ENCODE results near the gene THOC3. TPM values are rescaled to one million over a fixed set of nuclear protein-coding genes. Genes with fewer than 3 reads are reported as not detected.
A peak's percentile ranks its signal among the peaks of the same experiment; 100 is the strongest.
"Not testable (repeated sequence)": the region's sequence is repeated elsewhere in the genome, so short reads cannot be mapped to it uniquely, and the experiment has no call there.

The THOC3 gene
- 100 to 1,000 TPM in 1 of 2 donors, 10 to 100 TPM in 1; 62.9 to 140 TPM for total RNA-seq

GRCh38 chr5:175967471-175968372 is at the start of gene THOC3:
Gene THOC3 (minus strand): TSS chr5:175968315. CDS start chr5:175968208, 107 bp downstream.
- peak; percentile 66 for DNase-seq
- H3K4me1 ChIP-seq; H3K36me3 ChIP-seq; H3K27ac ChIP-seq; H3K9me3 ChIP-seq; intact Hi-C loops (cut with DNase I); H3K27me3 ChIP-seq: not testable (repeated sequence)
- Histone ChIP-seq H3K4me3 (peak within 1 kb of the TSS; percentile 69), H3K9ac (ENCODE audit: low read depth in 2 of 2, low read length in 2 of 2) (peak within 1 kb of the TSS in 1 of 2 donors; percentile 79)

- H3K4me1 ChIP-seq; H3K9ac ChIP-seq (ENCODE audit: low read depth in 2 of 2, low read length in 2 of 2); H3K27me3 ChIP-seq; intact Hi-C loops (cut with DNase I); H3K4me3 ChIP-seq; H3K36me3 ChIP-seq; H3K9me3 ChIP-seq; DNase-seq; H3K27ac ChIP-seq: not testable (repeated sequence)
Measured at GRCh38 chr5:176017324-176017723, 49.2 kb upstream of the THOC3 start.

GRCh38 chr5:176014360-176014759 is 46.2 kb upstream of the THOC3 start:
- intact Hi-C loops (cut with DNase I); H3K9ac ChIP-seq (ENCODE audit: low read depth in 2 of 2, low read length in 2 of 2); H3K27me3 ChIP-seq: not testable (repeated sequence)

GRCh38 chr5:176011088-176011487 is 43.0 kb upstream of the THOC3 start:
- H3K4me3 ChIP-seq; H3K27ac ChIP-seq; H3K27me3 ChIP-seq; H3K9ac ChIP-seq (ENCODE audit: low read depth in 2 of 2, low read length in 2 of 2); DNase-seq; H3K4me1 ChIP-seq; H3K36me3 ChIP-seq; H3K9me3 ChIP-seq; intact Hi-C loops (cut with DNase I): not testable (repeated sequence)

More at GRCh38 chr5:176014360-176014759, 46.2 kb upstream of the THOC3 start:
- H3K4me1 ChIP-seq, DNase-seq, H3K9me3 ChIP-seq, H3K36me3 ChIP-seq, H3K27ac ChIP-seq, H3K4me3 ChIP-seq: not testable (repeated sequence)

- H3K27ac ChIP-seq; H3K4me1 ChIP-seq; intact Hi-C loops (cut with DNase I); H3K9me3 ChIP-seq; H3K9ac ChIP-seq (ENCODE audit: low read depth in 2 of 2, low read length in 2 of 2); H3K36me3 ChIP-seq; DNase-seq; H3K4me3 ChIP-seq; H3K27me3 ChIP-seq: not testable (repeated sequence)
Measured at GRCh38 chr5:176010202-176010601, 42.1 kb upstream of the THOC3 start.

GRCh38 chr5:176007220-176007619 is 39.1 kb upstream of the THOC3 start:
- DNase-seq; H3K27me3 ChIP-seq; intact Hi-C loops (cut with DNase I); H3K9me3 ChIP-seq; H3K4me1 ChIP-seq; H3K4me3 ChIP-seq; H3K27ac ChIP-seq; H3K9ac ChIP-seq (ENCODE audit: low read depth in 2 of 2, low read length in 2 of 2); H3K36me3 ChIP-seq: not testable (repeated sequence)

GRCh38 chr5:176006819-176007218 is 38.7 kb upstream of the THOC3 start:
- H3K9me3 ChIP-seq; H3K9ac ChIP-seq (ENCODE audit: low read depth in 2 of 2, low read length in 2 of 2): not testable (repeated sequence)

GRCh38 chr5:175997979-175998378 is 29.9 kb upstream of the THOC3 start:
- H3K27ac ChIP-seq; H3K9me3 ChIP-seq; DNase-seq; H3K9ac ChIP-seq (ENCODE audit: low read depth in 2 of 2, low read length in 2 of 2); H3K27me3 ChIP-seq; H3K4me1 ChIP-seq; H3K36me3 ChIP-seq; intact Hi-C loops (cut with DNase I); H3K4me3 ChIP-seq: not testable (repeated sequence)

More at GRCh38 chr5:176006819-176007218, 38.7 kb upstream of the THOC3 start:
- H3K27me3 ChIP-seq; H3K27ac ChIP-seq; DNase-seq; H3K4me3 ChIP-seq; H3K36me3 ChIP-seq; H3K4me1 ChIP-seq; intact Hi-C loops (cut with DNase I): not testable (repeated sequence)

- H3K27ac ChIP-seq; DNase-seq; H3K9me3 ChIP-seq; H3K27me3 ChIP-seq; H3K4me3 ChIP-seq; H3K9ac ChIP-seq (ENCODE audit: low read depth in 2 of 2, low read length in 2 of 2); intact Hi-C loops (cut with DNase I); H3K36me3 ChIP-seq; H3K4me1 ChIP-seq: not testable (repeated sequence)
Measured at GRCh38 chr5:175997495-175997894, 29.4 kb upstream of the THOC3 start.

- H3K27me3 ChIP-seq; H3K36me3 ChIP-seq; intact Hi-C loops (cut with DNase I); H3K9ac ChIP-seq (ENCODE audit: low read depth in 2 of 2, low read length in 2 of 2); H3K27ac ChIP-seq; H3K4me3 ChIP-seq; DNase-seq; H3K4me1 ChIP-seq; H3K9me3 ChIP-seq: not testable (repeated sequence)
Measured at GRCh38 chr5:175996791-175997190, 28.7 kb upstream of the THOC3 start.

GRCh38 chr5:175995506-175995905 is 27.4 kb upstream of the THOC3 start:
- H3K4me1 ChIP-seq; H3K27me3 ChIP-seq; H3K9me3 ChIP-seq; H3K4me3 ChIP-seq; H3K27ac ChIP-seq; H3K9ac ChIP-seq (ENCODE audit: low read depth in 2 of 2, low read length in 2 of 2); intact Hi-C loops (cut with DNase I); H3K36me3 ChIP-seq; DNase-seq: not testable (repeated sequence)

GRCh38 chr5:175979371-175979995 is 11.4 kb upstream of the THOC3 start:
- H3K36me3 ChIP-seq; H3K9me3 ChIP-seq; intact Hi-C loops (cut with DNase I); H3K4me3 ChIP-seq; DNase-seq; H3K27ac ChIP-seq; H3K27me3 ChIP-seq; H3K9ac ChIP-seq (ENCODE audit: low read depth in 2 of 2, low read length in 2 of 2); H3K4me1 ChIP-seq: not testable (repeated sequence)

GRCh38 chr5:175968381-175968780 is 266 bp upstream of the THOC3 start:
- H3K9ac ChIP-seq (ENCODE audit: low read depth in 2 of 2, low read length in 2 of 2); H3K36me3 ChIP-seq; DNase-seq; H3K27ac ChIP-seq; intact Hi-C loops (cut with DNase I); H3K4me1 ChIP-seq; H3K27me3 ChIP-seq; H3K9me3 ChIP-seq: not testable (repeated sequence)
- peak overlapping the region; percentile 69 for H3K4me3 ChIP-seq
